PC-9 (cell line): ENCODE measurements around the gene NUMB. TPM values are rescaled to one million over a fixed set of nuclear protein-coding genes. Genes with fewer than 3 reads are reported as not detected.

Experiments
- BruUV-seq: library from RNA; stranded (reverse); fragments of 400-500 nt; replicated peaks from 2 replicates; lab custom pipeline; 2021; lab: Mats Ljungman, UMichigan
- CTCF ChIA-PET: fragments of 300-600 bp; sonication (Branson Sonifier 250); formaldehyde crosslinking; loops from one replicate; lab custom pipeline; 2022; ENCODE audit warnings: antibody characterized with exemption; lab: Charles Lee
- POLR2A ChIA-PET: fragments of 300-600 bp; sonication (Branson Sonifier 250); formaldehyde crosslinking; loops from one replicate; lab custom pipeline; 2022; ENCODE audit warnings: antibody characterized with exemption; ENCODE audit not compliant: unreplicated experiment; lab: Charles Lee
- DNase-seq, 2 experiments: peaks; one replicate each; pipeline versions ENCODE4 v3.0.0 to v3.0.0-alpha.2; 2015 to 2022; ENCODE audit warnings: mixed read lengths in 1 of 2
- H2AFZ ChIP-seq: fragments of 200-600 bp; sonication (generic); 2 replicates; pipeline ENCODE4 v1.8.1; 2017; ENCODE audit warnings: antibody characterized with exemption
- H3F3A ChIP-seq: fragments of 200-600 bp; sonication (generic); 2 replicates; pipeline ENCODE4 v1.8.1; 2017; ENCODE audit warnings: antibody characterized with exemption, mild to moderate bottlenecking, low read depth; ENCODE audit not compliant: insufficient read depth
- H3K27ac ChIP-seq: fragments of 200-600 bp; sonication (generic); 2 replicates; pipeline ENCODE4 v1.6.1; 2016; ENCODE audit warnings: mixed run types
- H3K27me3 ChIP-seq: fragments of 200-600 bp; sonication (generic); 2 replicates; pipeline ENCODE4 v1.6.1; 2016; ENCODE audit warnings: low read depth, mixed run types; ENCODE audit not compliant: insufficient read depth
- H3K36me3 ChIP-seq: fragments of 200-600 bp; sonication (generic); 2 replicates; pipeline ENCODE4 v1.6.1; 2016; ENCODE audit warnings: low read depth, mixed run types
- H3K4me1 ChIP-seq: fragments of 200-600 bp; sonication (generic); replicated peaks from 2 replicates; pipeline ENCODE4 v1.6.1; 2016; ENCODE audit warnings: mixed run types; ENCODE audit not compliant: insufficient read depth
- H3K4me2 ChIP-seq: fragments of 200-600 bp; sonication (generic); 2 replicates; pipeline ENCODE4 v1.6.1; 2017; ENCODE audit warnings: mixed run types
- H3K4me3 ChIP-seq: fragments of 200-600 bp; sonication (generic); 2 replicates; pipeline ENCODE4 v1.6.1; 2016; ENCODE audit warnings: mixed run types
- H3K79me2 ChIP-seq: fragments of 200-600 bp; sonication (generic); 2 replicates; pipeline ENCODE4 v1.6.1; 2017; ENCODE audit warnings: low read depth, mixed run types
- H3K9me2 ChIP-seq: fragments of 200-600 bp; sonication (generic); 2 replicates; pipeline ENCODE4 v1.8.1; 2017; ENCODE audit warnings: mild to moderate bottlenecking; ENCODE audit not compliant: insufficient read depth
- H3K9me3 ChIP-seq: fragments of 200-600 bp; sonication (generic); 2 replicates; pipeline ENCODE4 v1.8.1; 2016; ENCODE audit warnings: low read depth; ENCODE audit not compliant: insufficient read depth
- H4K20me1 ChIP-seq: fragments of 200-600 bp; sonication (generic); 2 replicates; pipeline ENCODE4 v1.8.1; 2017; ENCODE audit not compliant: insufficient read depth
- CTCF ChIP-seq: fragments of 200-600 bp; sonication (generic); conservative IDR thresholded peaks from 2 replicates; pipeline ENCODE4 v1.6.1; 2017; ENCODE audit warnings: mixed run types, antibody characterized with exemption, mild to moderate bottlenecking, moderate library complexity
- EZH2 ChIP-seq: fragments of 200-600 bp; sonication (generic); IDR thresholded peaks from 2 replicates; pipeline ENCODE4 v1.8.0; 2017; ENCODE audit warnings: antibody characterized with exemption, low read depth
- intact Hi-C: fragments of 100-400 bp; cut with micrococcal nuclease; formaldehyde crosslinking; loops from one replicate; pipeline ENCODE4 v1.10.0; 2022; ENCODE audit not compliant: unreplicated experiment
- total RNA-seq: library from RNA; stranded (reverse); gene quantifications from 2 replicates; pipeline ENCODE4 v1.2.3, GENCODE V29; 2021

The NUMB gene
- total RNA-seq, 1 experiment from 2014 or later = 64.5 TPM

- H3K4me1 ChIP-seq = no peaks in the 10 kb centered on the region
- no peaks in the 10 kb centered on the region; the same call in 1 of the 2 replicates for H4K20me1 ChIP-seq
- H3K36me3 ChIP-seq = no peaks in the 10 kb centered on the region
- no peak overlapping the region for H3K27ac ChIP-seq
- H3K9me2 ChIP-seq = no peaks in the 10 kb centered on the region
- TF ChIP-seq EZH2 = no peak
- no peak for TF ChIP-seq CTCF
- H2AFZ ChIP-seq = no peak overlapping the region
- ChIA-PET POLR2A (no interaction called here), CTCF (no interaction called here)
- DNase-seq = no peak
- no peaks in the 10 kb centered on the region for H3K9me3 ChIP-seq
- H3K4me2 ChIP-seq = no peak overlapping the region
- BruUV-seq = no TSS peak
- intact Hi-C loops = no loop called here
- H3K79me2 ChIP-seq = 0 out of 2 replicates have a peak, but pooled peaks cover 6% of the 10 kb centered on the region
- H3K27me3 ChIP-seq = no peaks in the 10 kb centered on the region
- H3F3A ChIP-seq = 0 out of 2 replicates have a peak, but pooled peaks cover 2% of the 10 kb centered on the region
- no peak overlapping the region for H3K4me3 ChIP-seq
These were observed 82.5 kb downstream of the NUMB start for GRCh38 chr14:73375861-73376260.

- Histone ChIP-seq H3K79me2 (0 out of 2 replicates have a peak, but pooled peaks cover 6% of the 10 kb centered on the region), H3K36me3 (no peaks in the 10 kb centered on the region), H4K20me1 (no peaks in the 10 kb centered on the region; the same call in 1 of the 2 replicates), H3K27me3 (no peaks in the 10 kb centered on the region), H3K9me3 (no peaks in the 10 kb centered on the region), H3K27ac (no peak overlapping the region), H3K4me2 (no peak overlapping the region), H3K4me3 (no peak overlapping the region), H3K9me2 (no peaks in the 10 kb centered on the region), H3K4me1 (no peaks in the 10 kb centered on the region), H3F3A (0 out of 2 replicates have a peak, but pooled peaks cover 2% of the 10 kb centered on the region), H2AFZ (no peak overlapping the region)
- TF ChIP-seq CTCF = no peak
- no peak for TF ChIP-seq EZH2
- intact Hi-C loops = no loop called here
- no TSS peak for BruUV-seq
- POLR2A ChIA-PET = no interaction called here
- DNase-seq = no peak
- CTCF ChIA-PET = no interaction called here
These were observed 84.1 kb downstream of the NUMB start for GRCh38 chr14:73374218-73374617.

- H2AFZ ChIP-seq = no peak overlapping the region
- no peaks in the 10 kb centered on the region for H3K27me3 ChIP-seq
- H3K4me1 ChIP-seq = no peaks in the 10 kb centered on the region
- intact Hi-C loops = no loop called here
- BruUV-seq = no TSS peak
- H3K36me3 ChIP-seq = no peaks in the 10 kb centered on the region
- H3K4me3 ChIP-seq = no peak overlapping the region
- ChIA-PET POLR2A (no interaction called here), CTCF (interaction anchor here (0.6 kb wide), 1 partner anchor 13 kb away, joined by 4 read pairs; no protein-coding TSS in a partner anchor)
- TF ChIP-seq CTCF = no peak
- TF ChIP-seq EZH2 = no peak
- H3F3A ChIP-seq = 0 out of 2 replicates have a peak, but pooled peaks cover 2% of the 10 kb centered on the region
- H3K4me2 ChIP-seq = no peak overlapping the region
- H3K9me3 ChIP-seq = no peaks in the 10 kb centered on the region
- H4K20me1 ChIP-seq = no peaks in the 10 kb centered on the region
- DNase-seq = no peak
- H3K27ac ChIP-seq = no peak overlapping the region
- H3K79me2 ChIP-seq = no peaks in the 10 kb centered on the region
- H3K9me2 ChIP-seq = no peaks in the 10 kb centered on the region
These were observed 85.8 kb downstream of the NUMB start for GRCh38 chr14:73372529-73372928.
